CD4-positive, alpha-beta memory T cell (primary cell): ENCODE data around the gene DDX49. TPM values are rescaled to one million over a fixed set of nuclear protein-coding genes. Genes with fewer than 3 reads are reported as not detected.
"Not testable (repeated sequence)": the region's sequence is repeated elsewhere in the genome, so short reads cannot be mapped to it uniquely, and the experiment has no call there.

Experiments used
- CTCF ChIA-PET: fragments of 350-600 bp; sonication (Branson Sonifier 250); formaldehyde crosslinking; loops from one replicate; lab custom pipeline; 2021; ENCODE audit warnings: inconsistent platforms; ENCODE audit not compliant: partially characterized antibody; lab: Charles Lee
- POLR2A ChIA-PET: fragments of 350-600 bp; sonication (Branson Sonifier 250); formaldehyde crosslinking; loops from one replicate; lab custom pipeline; 2021; ENCODE audit not compliant: partially characterized antibody; lab: Charles Lee
- DNase-seq, 5 donors: peaks; one replicate each; pipeline versions ENCODE4 v3.0.0 to v3.0.0-alpha.2; 2020 to 2022; ENCODE audit warnings: mixed read lengths in 1 of 5
- H3K27ac ChIP-seq: one replicate; pipeline ENCODE4 v1.7.0; 2013; ENCODE audit warnings: low read depth, low read length
- H3K27me3 ChIP-seq: 2 replicates; pipeline ENCODE4 v1.7.0; 2013; ENCODE audit warnings: mild to moderate bottlenecking, low read length, moderate library complexity; ENCODE audit not compliant: insufficient read depth
- H3K36me3 ChIP-seq: 2 replicates; pipeline ENCODE4 v1.7.0; 2013; ENCODE audit warnings: mild to moderate bottlenecking, low read length, moderate library complexity; ENCODE audit not compliant: insufficient read depth
- H3K4me1 ChIP-seq: 2 replicates; pipeline ENCODE4 v1.7.0; 2013; ENCODE audit warnings: mild to moderate bottlenecking, low read length, moderate library complexity; ENCODE audit not compliant: insufficient read depth
- H3K4me3 ChIP-seq, 2 donors: one replicate each; pipeline ENCODE4 v1.7.0; 2013; ENCODE audit warnings: low read length in 2 of 2, mild to moderate bottlenecking in 1 of 2
- H3K9me3 ChIP-seq, 2 donors: one replicate each; pipeline ENCODE4 v1.7.0; 2013; ENCODE audit warnings: low read length in 2 of 2, control low read depth in 1 of 2; ENCODE audit not compliant: control insufficient read depth in 1 of 2
- H3K27ac Mint-ChIP-seq, 7 donors: one replicate each; pipeline ENCODE4 v1.8.0; 2020 to 2021; ENCODE audit warnings: mixed read lengths in 7 of 7, mild to moderate bottlenecking in 6 of 7, inconsistent platforms in 3 of 7, moderate library complexity in 3 of 7
- H3K27me3 Mint-ChIP-seq, 2 donors: one replicate each; pipeline ENCODE4 v1.8.0; 2020 to 2021; ENCODE audit warnings: mixed read lengths in 2 of 2
- H3K36me3 Mint-ChIP-seq, 2 donors: one replicate each; pipeline ENCODE4 v1.8.0; 2020 to 2021; ENCODE audit warnings: mixed read lengths in 2 of 2, inconsistent platforms in 1 of 2, mild to moderate bottlenecking in 1 of 2
- H3K4me1 Mint-ChIP-seq, 4 donors: one replicate each; pipeline ENCODE4 v1.8.0; 2020 to 2021; ENCODE audit warnings: mixed read lengths in 4 of 4, mild to moderate bottlenecking in 1 of 4
- H3K4me3 Mint-ChIP-seq, 8 donors: one replicate each; pipeline ENCODE4 v1.8.0; 2020 to 2021; ENCODE audit warnings: mixed read lengths in 8 of 8, mild to moderate bottlenecking in 7 of 8, moderate library complexity in 6 of 8, inconsistent platforms in 3 of 8
- H3K9me3 Mint-ChIP-seq, 8 donors: one replicate each; pipeline ENCODE4 v1.8.0; 2020 to 2021; ENCODE audit warnings: mixed read lengths in 8 of 8, mild to moderate bottlenecking in 5 of 8, inconsistent platforms in 3 of 8, moderate library complexity in 1 of 8
- intact Hi-C: fragments of 100-400 bp; cut with micrococcal nuclease; formaldehyde crosslinking; loops from one replicate; pipeline ENCODE4 v1.15.1; 2023
- polyA plus RNA-seq, 2 donors: library from polyadenylated mRNA; unstranded; fragments of 300-500 nt; fragmentation: Illumina TruSeq; gene quantifications; one replicate each; pipeline ENCODE4 v1.2.3, GENCODE V29; 2021
- total RNA-seq, 2 experiments: library from RNA; stranded (reverse); gene quantifications; one replicate each; pipeline ENCODE4 v1.2.3, GENCODE V29; 2021

Gene DDX49
- total and polyA plus RNA-seq, 4 experiments from 2014 or later: 20.7 to 43.6 (median 36.5) TPM

DNA sequence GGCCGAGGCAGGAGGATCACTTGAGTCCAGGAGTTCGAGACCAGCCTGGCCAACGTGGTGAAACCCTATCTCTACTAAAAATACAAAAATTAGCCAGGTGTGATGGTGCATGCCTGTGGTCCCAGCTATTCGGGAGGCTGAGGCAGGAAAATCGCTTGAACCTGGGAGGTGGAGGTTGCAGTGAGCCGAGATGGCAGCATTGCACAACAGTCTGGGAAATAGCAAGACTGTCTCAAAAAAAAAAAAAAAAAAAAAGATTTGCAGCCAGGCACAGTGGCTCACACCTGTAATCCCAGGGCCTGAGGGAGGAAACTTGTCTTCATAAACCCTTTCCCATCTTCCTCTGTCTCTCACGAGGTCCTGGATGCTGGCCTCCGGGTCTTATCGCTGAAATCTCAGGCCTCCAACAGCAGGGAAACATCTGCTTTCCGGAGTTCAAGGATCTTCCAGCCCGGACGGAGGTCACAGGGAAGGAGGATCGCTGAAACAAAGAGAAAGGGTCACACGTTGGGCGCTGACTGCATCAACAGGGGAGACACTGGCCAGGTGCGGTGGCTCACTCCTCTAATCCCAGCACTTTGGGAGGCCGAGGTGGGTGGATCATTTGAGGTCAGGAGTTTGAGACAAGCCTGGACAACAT lies 33.0 kb downstream of the DDX49 start:
- H3K4me3 Mint-ChIP-seq, H3K27me3 Mint-ChIP-seq, H3K4me1 ChIP-seq, CTCF ChIA-PET, H3K36me3 ChIP-seq, H3K27ac ChIP-seq, intact Hi-C loops, H3K4me1 Mint-ChIP-seq, H3K4me3 ChIP-seq, H3K9me3 ChIP-seq, H3K27ac Mint-ChIP-seq, DNase-seq, H3K27me3 ChIP-seq, H3K36me3 Mint-ChIP-seq, H3K9me3 Mint-ChIP-seq, POLR2A ChIA-PET: not testable (repeated sequence)

DNA sequence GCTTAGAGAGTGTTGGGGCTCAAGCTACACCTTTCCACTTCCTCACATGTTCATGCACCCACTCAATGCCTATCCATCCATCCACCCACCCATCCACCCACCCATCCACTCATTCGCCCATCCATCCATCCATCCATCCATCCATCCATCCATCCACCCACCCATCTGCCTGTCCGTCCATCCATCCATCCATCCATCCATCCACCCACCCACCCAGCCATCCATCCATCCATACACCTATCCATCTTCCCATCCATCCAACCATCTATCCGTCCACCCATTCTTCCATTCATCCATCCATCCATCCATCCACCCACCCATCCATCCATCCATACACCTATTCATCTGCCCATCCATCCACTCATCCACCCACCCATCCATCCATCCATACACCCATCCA lies 34.6 kb downstream of the DDX49 start:
- Mint-ChIP-seq H3K27ac (no peak overlapping the region), H3K36me3 (no peaks in the 10 kb centered on the region), H3K4me3 (no peak overlapping the region), H3K4me1 (no peaks in the 10 kb centered on the region), H3K9me3 (peaks cover 0 to 4% (median 0%) of the 10 kb centered on the region in 8 donors), H3K27me3 (peaks cover 0 to 1% of the 10 kb centered on the region in 2 donors)
- CTCF ChIA-PET: no interaction called here
- Histone ChIP-seq H3K4me1 (no peaks in the 10 kb centered on the region), H3K9me3 (no peaks in the 10 kb centered on the region), H3K36me3 (no peaks in the 10 kb centered on the region), H3K27me3 (no peaks in the 10 kb centered on the region), H3K4me3 (no peak overlapping the region), H3K27ac (no peak overlapping the region)
- POLR2A ChIA-PET: no interaction called here
- intact Hi-C loops: no loop called here
- no peak for DNase-seq

DNA sequence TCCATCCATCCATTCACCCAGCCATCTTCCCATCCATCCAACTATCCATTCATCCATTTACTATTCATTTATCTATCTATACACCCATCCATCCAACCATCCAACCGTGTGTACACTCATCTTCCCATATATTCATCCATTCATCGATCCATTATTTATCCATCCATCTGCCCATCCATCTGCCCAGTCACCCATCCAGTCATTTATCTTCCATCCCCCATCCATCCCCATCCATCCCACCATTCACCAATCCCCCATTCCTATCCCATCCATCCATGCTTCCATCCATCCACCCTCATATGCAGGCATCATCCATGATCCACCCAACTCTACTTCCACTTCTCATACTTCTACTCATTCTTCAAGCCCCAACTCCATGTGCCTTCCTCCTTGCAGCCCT lies 35.5 kb downstream of the DDX49 start:
- intact Hi-C loops: no loop called here
- Histone ChIP-seq H3K4me3 (no peak overlapping the region), H3K27ac (no peak overlapping the region), H3K27me3 (no peaks in the 10 kb centered on the region), H3K4me1 (no peaks in the 10 kb centered on the region), H3K9me3 (no peaks in the 10 kb centered on the region), H3K36me3 (no peaks in the 10 kb centered on the region)
- H3K27me3 Mint-ChIP-seq: peaks cover 0 to 1% of the 10 kb centered on the region in 2 donors
- no peak for DNase-seq
- H3K4me3 Mint-ChIP-seq: no peak overlapping the region
- H3K36me3 Mint-ChIP-seq: no peaks in the 10 kb centered on the region
- H3K27ac Mint-ChIP-seq: no peak overlapping the region
- ChIA-PET CTCF (no interaction called here), POLR2A (no interaction called here)
- H3K4me1 Mint-ChIP-seq: no peaks in the 10 kb centered on the region
- H3K9me3 Mint-ChIP-seq: peaks cover 0 to 4% (median 0%) of the 10 kb centered on the region in 8 donors

DNA sequence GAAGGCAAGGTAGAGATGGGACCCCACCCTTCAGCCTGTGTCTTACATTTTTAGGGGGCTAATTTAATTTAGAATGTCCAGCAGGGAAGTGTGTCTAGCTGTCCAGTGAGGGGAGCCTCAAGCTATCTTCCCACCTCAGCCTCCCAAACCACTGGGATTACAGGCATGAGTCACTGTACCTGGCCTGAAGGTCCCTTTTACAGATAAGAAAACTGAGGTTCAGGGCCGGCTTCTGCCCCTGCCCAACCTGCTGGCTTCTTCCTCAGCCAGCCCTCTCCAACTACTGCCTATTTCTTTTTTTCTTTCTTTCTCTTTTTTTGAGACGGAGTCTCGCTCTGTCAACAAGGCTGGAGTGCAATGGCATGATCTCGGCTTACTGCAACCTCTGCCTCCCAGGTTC lies 40.9 kb downstream of the DDX49 start:
- no peaks in the 10 kb centered on the region for H3K36me3 Mint-ChIP-seq
- CTCF ChIA-PET: no interaction called here
- H3K27me3 Mint-ChIP-seq: peaks cover 0 to 7% of the 10 kb centered on the region in 2 donors
- no peak overlapping the region for H3K27ac Mint-ChIP-seq
- peaks cover 0 to 2% (median 0%) of the 10 kb centered on the region in 8 donors for H3K9me3 Mint-ChIP-seq
- Histone ChIP-seq H3K4me1 (peaks cover 9% of the 10 kb centered on the region), H3K27ac (no peak overlapping the region), H3K4me3 (no peak overlapping the region), H3K9me3 (no peaks in the 10 kb centered on the region), H3K36me3 (no peaks in the 10 kb centered on the region), H3K27me3 (no peaks in the 10 kb centered on the region)
- intact Hi-C loops: no loop called here
- no peak for DNase-seq
- POLR2A ChIA-PET: no interaction called here
- H3K4me1 Mint-ChIP-seq: peaks cover 5 to 14% (median 10%) of the 10 kb centered on the region in 4 donors
- no peak overlapping the region for H3K4me3 Mint-ChIP-seq

DNA sequence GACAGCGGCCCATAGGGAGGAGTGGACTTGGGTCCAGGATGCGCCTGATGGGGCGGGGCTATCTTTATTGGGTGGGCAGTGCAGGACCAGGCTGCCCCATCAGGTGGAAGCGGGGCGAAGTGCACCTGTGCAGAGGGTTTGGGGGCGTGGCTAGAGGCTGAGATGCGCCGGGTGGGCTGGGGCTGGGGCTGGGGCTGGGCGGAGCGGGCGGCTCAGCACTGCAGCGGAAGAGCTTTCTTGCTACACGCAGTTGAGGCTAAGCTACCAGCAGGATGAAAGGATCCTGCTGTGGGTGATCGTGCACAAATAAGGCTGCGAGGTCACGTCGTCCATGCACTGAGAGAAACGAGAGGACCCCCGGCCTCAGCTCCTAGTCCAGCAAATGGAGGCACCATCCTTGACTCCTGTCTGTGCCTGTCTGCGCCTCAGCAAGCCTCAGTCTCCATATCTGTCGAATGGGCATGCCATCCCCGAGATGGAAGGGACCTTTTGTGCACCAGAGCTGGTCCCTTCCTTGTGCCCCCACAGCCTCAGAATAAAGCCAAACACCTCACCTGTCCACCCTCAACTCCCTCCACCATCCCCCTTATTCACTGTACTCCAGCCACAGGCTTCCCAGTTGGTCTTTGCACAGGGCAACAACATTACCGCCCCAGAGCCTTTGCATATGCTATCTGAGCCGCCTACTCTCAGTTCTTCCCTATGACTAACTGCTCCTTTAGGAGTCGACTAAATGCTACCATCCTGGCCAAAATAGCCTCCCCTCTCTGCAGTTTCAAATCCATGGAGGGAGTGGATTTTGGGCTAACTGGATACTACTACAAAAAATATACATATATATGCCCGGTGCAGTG lies 42.5 kb downstream of the DDX49 start:
- Mint-ChIP-seq H3K4me3 (peak overlapping the region in 7 of 8 donors; percentile 15 to 60 (median 49)), H3K9me3 (peaks cover 0 to 2% (median 0%) of the 10 kb centered on the region in 8 donors), H3K27ac (peak overlapping the region in 2 of 7 donors; percentile 5 to 9), H3K27me3 (peaks cover 4 to 9% of the 10 kb centered on the region in 2 donors), H3K4me1 (peaks cover 5 to 14% (median 10%) of the 10 kb centered on the region in 4 donors), H3K36me3 (no peaks in the 10 kb centered on the region)
- ChIA-PET POLR2A (no interaction called here), CTCF (no interaction called here)
- Histone ChIP-seq H3K27me3 (no peaks in the 10 kb centered on the region), H3K4me1 (peaks cover 9% of the 10 kb centered on the region), H3K36me3 (no peaks in the 10 kb centered on the region), H3K27ac (no peak overlapping the region), H3K4me3 (no peak overlapping the region), H3K9me3 (no peaks in the 10 kb centered on the region)
- no peak for DNase-seq
- intact Hi-C loops: no loop called here

DNA sequence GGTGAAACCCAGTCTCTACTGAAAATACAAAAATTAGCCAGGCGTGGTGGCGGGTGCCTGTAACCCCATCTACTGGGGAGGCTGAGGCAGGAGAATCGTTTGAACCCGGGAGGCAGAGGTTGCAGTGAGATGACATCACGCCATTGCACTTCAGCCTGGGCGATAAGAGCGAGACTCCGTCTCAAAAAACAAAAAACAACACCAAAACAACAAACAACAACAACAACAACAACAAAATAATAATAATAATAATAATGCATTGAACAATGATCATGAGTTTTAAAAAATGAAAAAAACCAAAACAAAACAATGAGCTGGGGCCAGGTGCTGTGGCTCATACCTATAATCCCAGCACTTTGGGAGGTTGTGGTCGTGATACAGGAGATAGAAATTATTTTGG lies 44.6 kb downstream of the DDX49 start:
- Histone ChIP-seq H3K4me3 (no peak overlapping the region), H3K27me3 (no peaks in the 10 kb centered on the region), H3K36me3 (no peaks in the 10 kb centered on the region), H3K27ac (no peak overlapping the region), H3K9me3 (no peaks in the 10 kb centered on the region), H3K4me1 (peaks cover 9% of the 10 kb centered on the region)
- H3K9me3 Mint-ChIP-seq: peaks cover 0 to 3% (median 0%) of the 10 kb centered on the region in 8 donors
- no peaks in the 10 kb centered on the region for H3K36me3 Mint-ChIP-seq
- H3K27me3 Mint-ChIP-seq: peaks cover 7 to 9% of the 10 kb centered on the region in 2 donors
- no peak overlapping the region for H3K27ac Mint-ChIP-seq
- no peak for DNase-seq
- POLR2A ChIA-PET: no interaction called here
- CTCF ChIA-PET: no interaction called here
- intact Hi-C loops: no loop called here
- H3K4me1 Mint-ChIP-seq: peaks cover 5 to 14% (median 10%) of the 10 kb centered on the region in 4 donors
- H3K4me3 Mint-ChIP-seq: peak overlapping the region in 1 of 8 donors; percentile 20

DNA sequence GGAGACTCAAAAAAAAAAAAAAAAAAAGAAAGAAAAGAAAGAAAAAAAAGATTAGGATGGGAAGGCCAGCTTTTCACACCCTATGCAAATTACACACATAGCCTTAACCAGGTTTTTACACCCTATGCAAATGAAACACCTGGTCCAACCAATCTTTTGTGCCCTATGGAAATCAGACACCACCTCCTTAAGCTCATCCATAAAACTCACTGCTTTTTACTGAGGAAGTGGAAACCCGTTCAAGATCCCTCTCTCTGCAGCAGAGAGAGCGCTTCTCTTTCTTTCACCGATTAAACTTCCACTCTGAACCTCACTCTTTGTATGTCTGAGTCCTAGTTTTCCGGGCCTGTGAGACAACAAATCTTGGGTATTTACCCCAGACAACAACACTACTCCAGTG lies 46.8 kb downstream of the DDX49 start:
- POLR2A ChIA-PET: no interaction called here
- no peaks in the 10 kb centered on the region for H3K27me3 ChIP-seq

More for the DNA sequence above, 46.8 kb downstream of the DDX49 start:
- Histone ChIP-seq H3K36me3 (no peaks in the 10 kb centered on the region), H3K27ac (no peak overlapping the region), H3K4me1 (peaks cover 9% of the 10 kb centered on the region), H3K4me3 (no peak overlapping the region), H3K9me3 (no peaks in the 10 kb centered on the region)
- H3K27ac Mint-ChIP-seq: no peak overlapping the region
- H3K4me3 Mint-ChIP-seq: no peak overlapping the region
- H3K4me1 Mint-ChIP-seq: peaks cover 5 to 11% (median 9%) of the 10 kb centered on the region in 4 donors
- CTCF ChIA-PET: interaction anchor here (0.7 to 1.3 kb wide), 2 partner anchors 20 to 510 kb away, joined by 3 read pairs; no protein-coding TSS in a partner anchor
- H3K9me3 Mint-ChIP-seq: peaks cover 0 to 3% (median 0%) of the 10 kb centered on the region in 8 donors
- peaks cover 8 to 10% of the 10 kb centered on the region in 2 donors for H3K27me3 Mint-ChIP-seq
- intact Hi-C loops: no loop called here
- DNase-seq: no peak
- no peaks in the 10 kb centered on the region for H3K36me3 Mint-ChIP-seq
